Activated CD4-positive, alpha-beta T cell treated with anti-CD3 and anti-CD28 coated beads, Interleukin-2, Interleukin-4, amounts not matched to agents 100 ng/mL and 50 ng/mL, durations not matched to agents 16 hours and 8 hours (primary cell): Measurements from ENCODE around the gene SGCA.

ENCODE experiments used
- DNase-seq: peaks from one replicate; pipeline ENCODE4 v3.0.0-alpha.2; 2020; ENCODE audit warnings: low spot score

The SGCA gene

DNA sequence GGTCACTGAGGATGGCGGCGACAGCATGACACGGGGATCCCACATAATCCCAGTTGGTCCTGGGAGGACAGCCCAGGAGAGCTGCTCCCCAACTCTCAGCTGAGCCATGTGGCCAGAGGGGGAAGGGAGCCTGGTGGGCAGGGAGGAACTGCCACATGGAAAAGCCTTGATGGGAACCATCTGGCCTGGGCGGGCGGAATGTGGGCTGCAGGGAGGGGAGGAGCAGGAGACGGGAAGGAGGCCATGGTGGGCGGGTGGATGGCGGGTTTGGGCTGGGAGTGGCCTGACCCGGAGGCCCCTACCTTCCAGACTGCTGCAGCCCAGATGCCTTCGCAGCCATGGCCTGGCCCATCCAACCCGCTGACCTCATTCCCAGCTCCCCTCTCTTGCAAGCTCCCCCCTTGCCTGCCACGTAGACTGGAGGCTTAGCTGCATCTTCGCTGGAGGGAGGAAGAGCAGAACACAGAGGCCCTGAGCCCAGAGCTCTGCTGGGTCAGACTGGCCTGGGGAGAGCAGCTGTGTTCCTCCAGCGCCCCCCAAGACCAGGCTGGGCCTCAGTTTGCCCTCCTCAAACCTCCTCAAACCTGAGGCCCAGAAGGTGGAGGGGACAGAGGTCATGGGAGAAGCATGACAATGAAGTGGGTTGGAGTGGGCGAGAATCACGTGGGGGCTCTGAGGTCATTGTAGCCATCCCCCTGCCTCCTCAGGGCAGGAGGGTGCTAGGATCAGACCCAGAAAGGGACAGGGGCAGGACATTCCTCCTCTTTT lies 43.9 kb downstream of the SGCA start:
- no peak for DNase-seq

DNA sequence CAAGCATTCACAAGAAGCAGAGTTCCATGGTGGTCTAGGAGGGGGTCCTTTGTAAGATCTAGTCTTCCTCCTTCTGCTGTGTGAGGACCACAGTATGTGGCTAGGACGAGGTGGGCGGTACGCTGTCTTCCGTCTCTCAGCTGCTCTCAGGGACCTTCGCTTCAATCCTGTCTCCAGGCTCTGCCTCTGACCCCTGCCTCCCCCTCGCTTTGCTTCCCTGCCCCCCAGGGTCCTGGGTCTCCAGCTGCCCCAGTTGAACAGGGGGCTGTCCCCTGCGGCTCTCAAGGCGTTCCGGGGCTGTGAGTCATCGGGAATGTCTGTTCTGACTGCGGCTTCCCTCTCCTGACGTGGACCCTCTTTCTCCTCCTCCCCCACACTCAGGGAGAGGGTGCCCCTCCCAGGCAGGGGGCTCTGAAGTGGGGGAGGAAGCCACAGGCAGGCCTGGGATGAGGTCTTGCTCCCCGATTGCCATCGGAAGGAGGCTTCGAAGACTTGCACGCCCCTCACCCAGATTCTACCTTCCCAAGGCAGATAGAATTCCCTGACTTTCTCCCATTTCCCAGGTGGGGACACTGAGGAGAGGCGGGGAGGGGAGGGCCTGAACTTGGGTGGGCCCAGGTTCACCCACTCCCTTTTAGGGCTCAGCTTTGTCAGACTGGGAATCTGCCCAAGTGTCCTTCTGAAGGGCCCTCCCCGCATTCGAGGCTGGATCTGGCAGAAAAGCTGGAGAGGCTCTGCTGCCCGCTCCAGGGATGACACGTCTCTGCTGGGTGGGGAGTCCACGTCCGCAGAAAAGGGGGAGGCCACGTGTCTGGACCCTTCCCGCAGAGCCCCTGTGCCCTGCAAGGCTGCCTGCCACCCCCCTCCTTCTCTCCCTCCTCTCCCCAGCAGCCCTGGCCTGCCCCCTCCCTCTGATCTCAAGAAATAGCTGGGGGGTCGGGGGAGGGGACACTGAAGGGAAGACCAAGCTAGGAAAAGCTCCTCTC lies 44.7 kb downstream of the SGCA start:
- no peak for DNase-seq

DNA sequence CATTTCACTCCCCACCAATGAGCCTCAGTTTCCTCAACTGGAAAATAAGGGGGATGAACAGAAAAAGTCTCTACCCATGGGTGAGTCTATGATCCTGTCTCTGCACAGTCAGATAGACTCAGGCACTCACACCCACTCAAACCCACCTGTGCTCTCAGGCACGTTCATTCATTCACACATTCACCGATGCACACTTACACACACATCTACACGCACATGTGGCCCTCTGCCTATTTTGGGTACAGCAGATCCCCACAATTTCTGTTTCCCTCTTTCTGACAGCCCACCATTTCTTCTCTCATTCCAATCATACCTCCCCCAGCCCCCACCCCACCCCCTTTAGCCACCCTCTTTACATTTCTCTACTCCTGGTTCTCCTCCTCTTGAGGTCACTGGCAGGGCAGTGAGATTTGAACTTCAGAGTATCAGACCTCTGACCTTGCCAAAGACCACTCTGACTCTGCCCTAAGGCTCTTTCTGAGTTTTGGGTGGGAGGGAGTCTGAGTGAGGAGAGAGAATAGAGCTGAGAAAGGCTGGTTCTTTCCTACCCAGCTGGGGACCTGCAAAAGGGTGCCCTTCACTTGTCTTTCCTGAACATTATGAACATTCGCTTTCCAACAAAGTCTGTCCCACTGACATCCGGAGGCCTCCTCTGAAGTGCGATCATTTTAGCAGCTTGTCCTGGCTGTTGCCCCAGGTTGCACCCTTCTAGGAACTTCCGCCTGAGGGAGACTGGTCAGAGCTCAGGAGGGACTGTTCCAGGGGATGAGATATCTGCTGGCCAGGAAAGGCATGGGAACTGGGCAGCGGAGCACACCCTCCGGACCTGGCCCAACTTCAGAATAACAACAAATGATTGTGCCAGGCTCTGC lies 45.7 kb downstream of the SGCA start:
- DNase-seq: no peak

DNA sequence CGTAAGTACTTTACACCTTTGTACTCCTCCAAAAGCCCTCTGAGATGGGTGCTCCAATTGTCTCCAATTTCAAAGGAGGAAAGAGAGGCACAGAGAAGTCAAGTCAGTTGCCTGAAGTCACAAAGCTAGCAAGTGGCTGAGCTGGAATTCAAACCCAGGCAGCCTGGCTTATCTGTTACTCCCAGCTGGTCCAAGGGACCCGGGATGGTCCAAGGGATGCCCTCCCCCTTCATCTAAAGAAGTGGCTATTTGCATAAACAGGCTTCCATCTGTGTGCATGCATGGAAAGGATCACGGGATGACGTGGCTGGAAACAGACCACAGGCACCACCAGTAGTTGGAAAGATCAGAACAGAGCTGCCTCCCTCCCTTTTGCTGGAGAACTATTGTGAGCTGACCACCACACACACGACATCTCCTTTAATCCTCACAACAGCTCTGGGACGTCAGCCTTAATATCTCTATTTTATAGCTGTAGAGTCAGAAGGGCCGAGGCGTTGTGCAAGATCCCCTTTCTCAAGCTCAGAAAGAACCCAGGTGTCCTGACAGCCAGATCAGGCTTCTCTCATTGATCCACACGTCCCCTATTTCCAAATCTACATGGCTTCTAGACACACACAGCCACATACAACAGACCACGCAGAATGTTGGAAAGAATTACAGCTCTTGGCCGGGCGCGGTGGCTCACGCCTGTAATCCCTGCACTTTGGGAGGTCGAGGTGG lies 46.5 kb downstream of the SGCA start:
- DNase-seq: no peak

DNA sequence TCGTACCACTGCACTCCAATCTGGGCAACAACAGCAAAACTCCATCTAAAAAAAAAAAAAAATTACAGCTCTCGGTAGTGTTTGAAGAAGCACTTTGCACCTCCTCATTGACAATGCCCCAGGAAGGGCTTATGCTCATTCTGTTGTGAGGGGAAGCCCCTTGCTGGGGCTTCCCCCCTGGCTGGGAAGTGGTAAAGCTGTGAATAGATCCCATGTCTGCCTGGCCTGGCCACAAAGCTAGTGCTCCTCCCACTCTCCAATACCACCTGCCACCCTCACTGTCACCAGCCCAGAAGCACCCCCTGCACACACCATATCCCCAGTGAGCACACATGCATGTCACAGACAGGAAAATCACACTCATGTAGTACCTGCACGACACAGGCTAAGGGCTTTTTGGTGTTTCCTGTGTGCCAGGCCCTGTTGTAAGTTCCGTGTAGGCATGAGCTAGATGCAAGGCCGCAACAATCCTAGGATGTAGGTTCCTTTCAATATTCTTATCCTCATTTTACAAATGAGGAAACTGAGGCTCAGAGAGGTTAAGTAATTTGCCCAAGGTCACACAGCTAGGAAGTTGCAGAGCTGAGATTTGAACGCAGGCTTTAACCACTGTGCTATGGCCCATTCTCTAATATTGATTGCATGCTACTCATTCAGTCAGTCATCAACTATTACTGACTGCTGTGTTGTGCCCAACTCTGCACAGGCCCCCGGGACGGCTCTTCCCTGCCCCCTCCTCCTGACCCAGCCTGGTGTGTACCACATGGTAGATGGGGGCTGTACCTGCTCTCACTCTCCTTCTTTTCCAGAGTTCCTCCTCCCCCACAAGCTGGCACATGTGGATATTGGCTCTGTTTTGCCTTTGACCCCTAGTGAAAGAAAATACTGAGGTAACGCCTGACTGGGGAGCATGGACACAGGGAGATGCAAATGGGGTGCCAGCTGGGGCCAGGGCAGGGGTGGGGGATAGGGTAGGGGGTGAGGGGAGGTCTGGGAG lies 47.5 kb downstream of the SGCA start:
- DNase-seq: peak; percentile 40

DNA sequence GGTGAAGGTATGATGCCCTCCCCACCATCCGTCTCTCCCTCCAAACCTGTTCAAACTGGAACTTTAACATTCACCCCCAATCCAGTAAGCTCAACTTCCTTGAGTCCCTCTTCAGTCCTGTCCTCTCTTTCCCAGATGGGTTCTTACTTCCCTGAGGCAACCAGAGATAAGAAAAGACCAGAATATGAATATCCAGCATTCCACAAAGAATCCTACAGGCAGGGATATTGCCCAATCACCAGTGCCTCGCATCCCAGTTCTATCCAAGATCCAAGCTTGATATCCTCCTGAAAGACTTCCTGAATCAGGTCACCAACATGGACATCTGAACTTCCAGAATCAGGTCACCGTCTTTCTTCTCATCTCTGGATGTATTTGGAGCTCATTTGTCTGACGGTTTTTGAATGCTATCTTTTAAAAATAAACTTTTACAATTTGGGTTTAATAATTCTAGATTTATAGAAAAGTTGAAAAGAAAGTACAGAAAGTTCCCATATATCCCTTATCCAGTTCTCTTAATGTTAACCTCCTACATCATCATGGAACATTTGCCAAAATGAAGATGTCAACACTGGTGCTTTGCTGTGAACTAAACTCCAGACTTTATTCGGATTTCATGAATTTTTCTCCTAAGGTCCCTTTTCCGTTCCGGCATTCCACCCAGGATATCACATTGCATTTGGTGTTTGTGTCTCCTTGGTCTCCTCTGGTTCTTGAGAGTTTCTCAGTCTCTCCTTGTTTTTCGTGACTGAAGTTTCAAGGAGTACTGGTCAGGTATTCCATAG lies 49.4 kb downstream of the SGCA start:
- no peak for DNase-seq

DNA sequence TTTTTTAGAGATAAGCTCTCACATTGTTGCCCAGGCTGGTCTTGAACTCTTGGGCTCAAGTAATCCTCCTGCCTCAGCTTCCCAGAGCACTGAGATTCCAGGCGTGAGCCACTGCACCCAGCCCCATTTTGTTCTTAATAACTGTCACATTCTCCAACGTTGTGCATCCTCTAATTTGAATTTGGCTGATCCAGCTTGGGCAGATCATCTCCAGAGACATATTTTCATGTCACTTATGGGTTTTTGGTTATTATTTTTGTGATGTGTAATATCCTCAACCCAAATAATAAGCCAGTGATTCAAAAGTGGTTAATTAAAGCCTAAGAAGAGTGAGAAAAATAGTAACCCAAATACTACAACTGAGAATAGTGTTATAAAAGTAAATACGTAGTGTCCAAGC lies 51.8 kb downstream of the SGCA start:
- no peak for DNase-seq

DNA sequence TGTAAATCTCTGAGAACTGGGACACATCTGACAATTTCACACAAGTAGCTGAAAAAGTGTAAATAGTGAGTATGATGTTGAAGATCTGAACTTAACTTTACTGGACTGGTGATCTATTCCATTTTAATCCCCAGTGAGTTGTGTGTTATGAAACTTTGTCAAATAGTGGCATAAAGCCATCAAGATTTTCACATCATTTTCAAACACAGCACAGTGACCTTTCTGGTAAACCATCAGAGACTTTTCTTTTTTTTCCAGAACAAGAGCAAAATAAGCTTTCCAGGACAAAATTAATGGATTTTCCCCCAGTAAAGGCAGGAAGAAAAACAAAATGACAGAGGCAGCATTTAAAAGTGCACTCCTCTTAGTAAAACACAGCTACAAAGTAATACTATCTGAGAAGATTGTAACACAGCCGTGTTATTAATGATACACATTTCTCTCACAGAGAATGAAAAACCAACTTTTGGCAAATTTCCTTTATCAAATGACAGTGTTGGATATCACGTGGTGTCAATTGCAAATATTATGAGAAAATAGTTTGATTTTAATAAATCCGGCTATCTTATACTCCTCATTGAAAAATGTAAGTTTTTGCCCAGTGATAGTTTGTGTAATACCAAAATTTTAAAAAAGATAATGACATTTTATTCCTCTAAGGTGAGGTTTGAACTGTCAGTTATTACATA lies 52.4 kb downstream of the SGCA start:
- no peak for DNase-seq

DNA sequence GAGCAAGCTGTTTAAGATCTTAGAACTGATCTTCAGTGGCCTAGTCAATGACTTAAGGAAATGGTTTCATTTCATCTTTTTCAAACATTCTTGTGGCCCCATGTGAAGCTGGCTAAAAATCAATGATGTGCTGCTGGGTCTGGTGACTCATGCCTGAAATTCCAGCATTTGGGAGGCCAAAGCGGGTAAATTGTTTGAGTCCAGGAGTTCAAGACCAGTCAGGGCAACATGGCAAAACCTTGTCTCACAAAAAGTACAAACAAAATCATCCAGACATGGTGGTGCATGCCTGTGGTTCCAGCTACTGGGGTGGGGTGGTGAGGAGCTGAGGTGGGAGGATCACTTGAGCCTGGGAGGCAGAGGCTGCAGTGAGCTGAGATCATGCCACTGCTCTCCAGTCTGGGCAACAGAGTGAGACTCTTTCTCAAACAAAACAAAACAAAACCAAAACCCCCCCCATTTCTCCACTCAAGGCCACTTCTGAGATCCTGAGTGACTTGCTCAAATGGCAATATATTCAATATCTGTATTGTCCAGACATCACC lies 53.0 kb downstream of the SGCA start:
- no peak for DNase-seq

DNA sequence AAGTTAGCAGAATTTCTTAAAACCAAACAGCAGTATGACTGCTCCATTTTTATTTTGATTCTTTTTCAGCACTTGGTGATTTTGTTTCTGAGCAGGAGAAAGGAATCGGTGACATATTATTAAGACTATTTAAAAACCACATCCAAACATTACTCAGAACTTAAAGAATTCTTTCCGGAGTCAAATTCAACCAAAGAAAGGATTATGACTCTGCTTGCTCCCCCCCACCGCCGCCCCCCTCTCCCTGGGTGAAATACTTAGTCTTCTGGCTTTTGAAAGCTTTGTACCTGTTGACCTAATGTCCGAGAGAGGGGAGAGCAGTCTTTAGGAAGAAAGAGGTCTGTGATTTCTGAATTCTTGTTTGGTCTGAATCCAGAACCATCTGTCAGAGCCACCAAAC lies 53.5 kb downstream of the SGCA start:
- DNase-seq: no peak

DNA sequence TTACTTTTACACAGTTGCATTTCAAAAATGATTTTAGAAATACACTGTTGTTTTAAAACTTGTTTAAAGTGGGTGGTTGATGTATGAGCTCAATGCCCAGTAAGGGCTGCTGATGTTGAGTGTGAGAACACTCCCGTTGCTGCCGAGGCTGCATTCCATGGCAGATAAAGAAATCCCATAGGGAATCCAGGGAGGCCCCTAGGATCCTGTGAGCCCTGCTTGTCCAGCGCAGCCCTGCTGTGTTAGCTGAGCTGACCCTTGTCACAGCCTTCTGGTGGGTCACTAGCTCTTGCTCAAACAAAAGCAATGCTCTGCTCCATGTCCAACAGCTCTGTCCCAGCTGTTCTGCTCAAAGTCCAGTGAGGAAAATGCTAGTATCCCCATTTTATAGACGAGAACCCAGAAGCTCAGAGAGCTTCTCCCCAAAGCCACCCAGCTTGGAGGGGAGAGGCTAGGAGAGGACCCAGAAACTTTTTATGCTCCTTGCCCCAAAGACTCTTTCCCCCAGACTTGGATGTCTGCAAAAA lies 54.2 kb downstream of the SGCA start:
- no peak for DNase-seq

DNA sequence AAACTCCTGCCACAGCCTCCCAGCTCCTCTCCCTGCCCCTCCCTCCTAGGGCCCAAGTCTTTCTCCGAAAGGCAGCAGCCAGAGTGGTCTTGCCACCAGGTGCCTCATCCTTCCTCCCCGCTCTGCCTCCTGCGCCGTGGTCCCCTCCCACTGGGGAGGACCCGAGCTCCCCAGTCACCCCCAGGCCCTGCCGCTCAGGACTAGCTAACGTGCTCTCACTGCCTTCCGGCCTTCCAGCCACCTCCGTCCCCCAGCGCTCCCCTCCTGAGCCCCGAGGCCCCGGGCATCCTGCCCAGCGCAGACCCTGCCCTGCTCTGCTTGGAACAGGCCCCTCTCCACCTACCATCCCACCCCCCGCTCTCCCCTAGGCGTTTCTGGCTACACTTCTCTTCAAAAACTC lies 55.0 kb downstream of the SGCA start:
- DNase-seq: no peak

DNA sequence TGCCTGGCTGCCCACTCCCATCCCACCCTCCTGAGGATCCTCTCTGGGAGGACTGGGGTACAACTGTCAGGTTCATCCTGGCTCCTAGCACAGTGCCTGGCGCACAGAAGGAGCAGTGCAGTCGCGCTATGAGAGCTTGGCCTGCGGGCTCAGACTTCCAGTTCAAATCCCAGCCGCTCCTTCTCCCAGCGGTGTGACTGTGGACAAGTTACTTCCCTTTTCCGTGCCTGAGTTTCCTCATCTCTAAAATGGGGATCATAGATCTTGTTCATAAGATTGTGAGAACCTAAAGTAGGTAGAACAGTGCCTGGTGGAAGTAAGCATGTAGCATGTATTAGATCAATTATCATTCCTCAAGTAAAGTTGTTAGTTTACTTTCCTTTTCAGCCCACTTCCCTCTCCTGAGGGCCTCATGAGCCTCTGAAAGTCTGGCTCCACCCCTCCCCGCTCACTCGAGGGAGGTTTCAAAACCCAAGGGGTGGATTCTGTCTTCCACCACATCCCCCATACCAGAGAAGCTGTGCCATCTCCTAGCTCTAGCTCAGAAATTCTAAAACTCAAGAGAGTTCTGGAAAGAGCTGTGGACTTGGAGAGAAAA lies 55.6 kb downstream of the SGCA start:
- DNase-seq: no peak

DNA sequence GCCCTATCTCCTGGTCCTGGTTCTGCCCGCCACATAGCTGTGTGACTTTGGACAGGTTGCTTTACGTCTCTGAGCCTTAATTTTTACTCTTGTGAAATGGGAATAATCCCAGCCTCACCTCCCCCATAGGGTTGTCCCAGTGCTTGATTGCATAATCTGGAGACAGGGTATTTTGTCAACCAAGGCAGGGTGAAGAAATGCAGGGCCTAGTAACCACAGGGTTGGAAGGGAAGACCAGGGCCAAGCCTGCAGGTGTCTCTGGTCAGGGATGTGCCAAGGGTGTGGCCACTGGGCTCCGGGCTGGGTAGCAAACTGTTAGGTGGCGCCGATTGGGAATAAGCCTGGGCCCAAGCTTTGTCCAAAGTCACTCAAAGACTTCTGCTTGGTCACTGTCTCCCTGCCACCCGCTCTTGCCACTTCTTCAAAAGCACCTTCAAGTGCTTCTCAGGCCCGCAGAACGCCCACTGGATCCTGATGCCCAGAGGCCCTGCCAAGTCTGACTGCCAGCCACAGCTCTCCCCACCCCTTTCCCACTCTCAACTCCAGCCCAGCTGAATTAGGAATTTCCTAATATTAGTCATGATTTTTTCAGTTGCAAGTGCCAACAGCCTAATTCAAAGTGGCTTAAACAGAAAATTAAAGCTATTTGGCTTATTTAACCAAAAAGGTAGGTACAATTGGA lies 56.2 kb downstream of the SGCA start:
- DNase-seq: no peak

DNA sequence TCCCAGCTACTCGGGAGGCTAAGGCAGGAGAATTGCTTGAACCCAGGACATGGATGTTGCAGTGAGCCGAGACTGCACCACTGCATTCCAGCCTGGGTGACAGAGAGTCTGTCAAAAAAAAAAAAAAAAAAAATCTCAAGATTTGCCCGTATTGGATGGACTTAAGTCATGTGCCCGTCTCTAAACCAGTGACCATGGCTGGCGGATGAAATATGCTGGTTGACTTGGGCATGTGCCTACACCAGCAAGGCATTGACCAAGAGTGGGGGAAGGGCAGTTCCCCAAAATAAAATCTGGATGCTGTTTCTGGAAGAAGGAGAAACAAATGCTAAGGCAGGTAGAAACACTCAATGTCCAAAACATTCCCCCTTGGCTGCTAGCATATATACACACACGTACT lies 57.1 kb downstream of the SGCA start:
- no peak for DNase-seq
